K562 (cell line): ENCODE data around the gene TNIP1. TPM values are rescaled to one million over a fixed set of nuclear protein-coding genes. Genes with fewer than 3 reads are reported as not detected.
A peak's percentile ranks its signal among the peaks of the same experiment; 100 is the strongest.

ENCODE experiments used
- ATAC-seq: fragments of 200-7000 bp; cut with Tn5 transposase; 3 replicates; pipeline ENCODE4 v1.9.1; 2020; ENCODE audit warnings: moderate library complexity
- BruUV-seq: library from RNA; stranded (reverse); fragments of 400-500 nt; replicated peaks from 2 replicates; lab custom pipeline; 2021; lab: Mats Ljungman, UMichigan
- CTCF ChIA-PET: fragments of 300-600 bp; formaldehyde crosslinking; extraction: SDS; loops from one replicate; lab custom pipeline; 2021; ENCODE audit warnings: low intra/inter-chr PET ratio; lab: Yijun Ruan, JAX
- POLR2A ChIA-PET: fragments of 300-600, 350-650 bp; sonication (Branson Sonifier 250); formaldehyde crosslinking; extraction: SDS; loops from one replicate; lab custom pipeline; 2021; ENCODE audit warnings: antibody characterized with exemption, inconsistent platforms; lab: Yijun Ruan, JAX
- DNase-seq, 4 experiments: peaks; one replicate each; pipeline versions ENCODE4 v3.0.0 to v3.0.0-alpha.2; 2011 to 2018; ENCODE audit warnings: low spot score in 3 of 4, mixed read lengths in 3 of 4; ENCODE audit errors: extremely low read depth in 1 of 4
- FAIRE-seq: peaks from 2 replicates; lab custom pipeline; 2011; peaks lifted over from hg19 to GRCh38; lab: Jason Lieb, UNC
- H2AFZ ChIP-seq: 2 replicates; pipeline ENCODE4 v1.6.0; 2011; ENCODE audit warnings: low read depth, low read length, control low read depth, inconsistent platforms
- H3K27ac ChIP-seq: fragments of 200-600 bp; 3 replicates; pipeline ENCODE4 v1.8.0; 2011; ENCODE audit warnings: low read depth, mild to moderate bottlenecking, control low read depth, inconsistent platforms, low read length, moderate library complexity, mixed read lengths; ENCODE audit errors: extremely low read depth
- H3K27me3 ChIP-seq, 2 experiments: fragments of 300-600 bp in 1 of 2; 2 replicates in 1 of 2; 3 replicates in 1 of 2; pipeline versions ENCODE4 v1.6.0 to v1.8.0; 2011; ENCODE audit warnings: inconsistent platforms in 2 of 2, low read length in 2 of 2, mild to moderate bottlenecking in 1 of 2, mixed read lengths in 1 of 2, moderate library complexity in 1 of 2; ENCODE audit not compliant: control insufficient read depth in 2 of 2, insufficient read depth in 2 of 2
- H3K36me3 ChIP-seq: fragments of 300-600 bp; 3 replicates; pipeline ENCODE4 v1.8.0; 2011; ENCODE audit warnings: mild to moderate bottlenecking, low read length, inconsistent platforms; ENCODE audit not compliant: control insufficient read depth, insufficient read depth
- H3K4me1 ChIP-seq, 2 experiments: fragments of 200-600 bp in 1 of 2; replicated peaks in 1 of 2; 2 replicates in 1 of 2; 3 replicates in 1 of 2; pipeline versions ENCODE4 v1.5.1 to v1.8.0; 2011; ENCODE audit warnings: inconsistent platforms in 2 of 2, low read length in 2 of 2, mild to moderate bottlenecking in 1 of 2, mixed read lengths in 1 of 2, moderate library complexity in 1 of 2; ENCODE audit not compliant: control insufficient read depth in 2 of 2, insufficient read depth in 2 of 2
- H3K4me2 ChIP-seq: 2 replicates; pipeline ENCODE4 v1.6.1; 2011; ENCODE audit warnings: low read length, control low read depth, inconsistent platforms, mixed read lengths; ENCODE audit not compliant: insufficient read depth
- H3K4me3 ChIP-seq: fragments of 200-600 bp; sonication (generic), shearing (Covaris generic); 2 replicates; pipeline ENCODE4 v1.5.1; 2016; ENCODE audit warnings: control low read depth, inconsistent platforms
- H3K79me2 ChIP-seq: fragments of 200-600 bp; 3 replicates; pipeline ENCODE4 v1.8.0; 2011; ENCODE audit warnings: low read length, inconsistent platforms; ENCODE audit not compliant: control insufficient read depth, insufficient read depth
- H3K9ac ChIP-seq, 2 experiments: 2 replicates each; pipeline versions ENCODE4 v1.6.0 to v1.6.1; 2011; ENCODE audit warnings: low read depth in 2 of 2, low read length in 2 of 2, control low read depth in 1 of 2, inconsistent platforms in 1 of 2, mild to moderate bottlenecking in 1 of 2, mixed read lengths in 1 of 2; ENCODE audit not compliant: insufficient read depth in 1 of 2
- H3K9me1 ChIP-seq: one replicate; pipeline ENCODE4 v1.6.0; 2011; ENCODE audit warnings: inconsistent platforms, mild to moderate bottlenecking, low read length, moderate library complexity; ENCODE audit not compliant: control insufficient read depth, insufficient read depth
- H3K9me3 ChIP-seq: replicated peaks from 2 replicates; pipeline ENCODE4 v1.5.1; 2011; ENCODE audit warnings: low read depth, low read length, inconsistent platforms; ENCODE audit not compliant: control insufficient read depth, insufficient read depth
- H4K20me1 ChIP-seq: replicated peaks from 2 replicates; pipeline ENCODE4 v1.6.1; 2011; ENCODE audit warnings: low read length, inconsistent platforms, mixed read lengths; ENCODE audit not compliant: control insufficient read depth, insufficient read depth
- CHD2 ChIP-seq: IDR thresholded peaks from 2 replicates; pipeline ENCODE4 v1.6.1; 2011; ENCODE audit warnings: low read depth, low read length
- CSDE1 ChIP-seq, 2 experiments: fragments of 450-650 bp; IDR thresholded peaks; 2 replicates each; pipeline ENCODE4 v1.6.1; 2016; ENCODE audit warnings: mild to moderate bottlenecking in 1 of 2
- GABPA ChIP-seq: fragments of 200-800 bp; sonication (Bioruptor generic); conservative IDR thresholded peaks from 2 replicates; pipeline ENCODE4 v1.6.1; 2016; ENCODE audit warnings: low read depth, missing genetic modification characterization, missing compliant biosample characterization
- GTF2F1 ChIP-seq: IDR thresholded peaks from 2 replicates; pipeline ENCODE4 v1.6.1; 2011; ENCODE audit warnings: low read depth, low read length, improper control_type of control experiment
- HDAC1 ChIP-seq, 2 experiments: fragments of 450-650 bp; IDR thresholded peaks; 2 replicates each; pipeline ENCODE4 v1.6.1; 2016 to 2017; ENCODE audit warnings: inconsistent platforms in 1 of 2, mild to moderate bottlenecking in 1 of 2, moderate library complexity in 1 of 2
- ID3 ChIP-seq, 2 experiments: fragments of 250-450 bp in 1 of 2; fragments of 450-650 bp in 1 of 2; sonication (Bioruptor Pico) in 1 of 2; IDR thresholded peaks; 2 replicates each; pipeline versions ENCODE4 v1.6.1 to v1.8.0; 2016 to 2021; ENCODE audit warnings: mild to moderate bottlenecking in 2 of 2, moderate library complexity in 2 of 2, missing compliant biosample characterization in 1 of 2, missing genetic modification characterization in 1 of 2
- KDM4B ChIP-seq, 2 experiments: fragments of 450-650 bp in 1 of 2; sonication (generic) in 1 of 2; IDR thresholded peaks; 2 replicates each; pipeline ENCODE4 v1.6.1; 2016 to 2017; ENCODE audit warnings: borderline replicate concordance in 2 of 2, antibody characterized with exemption in 1 of 2, low read depth in 1 of 2, mild to moderate bottlenecking in 1 of 2
- MAFG ChIP-seq: fragments of 450-650 bp; conservative IDR thresholded peaks from 2 replicates; pipeline ENCODE4 v1.6.1; 2016; ENCODE audit warnings: missing genetic modification characterization, missing compliant biosample characterization
- MAFK ChIP-seq: IDR thresholded peaks from 2 replicates; pipeline ENCODE4 v1.6.1; 2011; ENCODE audit warnings: low read length, improper control_type of control experiment
- POLR2A ChIP-seq: fragments of 450-650 bp; conservative IDR thresholded peaks from 2 replicates; pipeline ENCODE4 v1.6.1; 2016
- RNF219 ChIP-seq: fragments of 250-450 bp; sonication (Bioruptor Pico); IDR thresholded peaks from 2 replicates; pipeline ENCODE4 v1.5.0; 2022; ENCODE audit warnings: mild to moderate bottlenecking
- SAP30 ChIP-seq: fragments of 200-600 bp; sonication (generic); IDR thresholded peaks from 2 replicates; pipeline ENCODE4 v1.6.1; 2012; ENCODE audit warnings: borderline replicate concordance, low read depth, mild to moderate bottlenecking, moderate library complexity, low read length, control low read depth, inconsistent platforms; ENCODE audit not compliant: insufficient read depth, poor library complexity, severe bottlenecking
- ZNF639 ChIP-seq, 2 experiments: fragments of 200-800 bp in 1 of 2; sonication (Bioruptor generic) in 1 of 2; sonication (generic) in 1 of 2; formaldehyde crosslinking in 1 of 2; IDR thresholded peaks in 1 of 2; conservative IDR thresholded peaks in 1 of 2; 2 replicates each; pipeline versions ENCODE4 v1.5.0 to v1.6.1; 2016 to 2020; ENCODE audit warnings: missing compliant biosample characterization in 1 of 2, missing genetic modification characterization in 1 of 2, missing genetic modification reagents in 1 of 2
- ZNF740 ChIP-seq, 3 experiments: fragments of 200-800 bp in 1 of 3; sonication (Bioruptor generic) in 1 of 3; sonication (generic) in 1 of 3; formaldehyde crosslinking in 1 of 3; IDR thresholded peaks; 2 replicates each; pipeline versions ENCODE4 v1.6.1 to v1.8.0; 2016 to 2022; ENCODE audit warnings: mild to moderate bottlenecking in 2 of 3, missing compliant biosample characterization in 2 of 3, missing genetic modification characterization in 2 of 3, missing genetic modification reagents in 1 of 3
- WGBS: fragments of 100-300 bp; shearing (Covaris generic); methylation state at CpG from one replicate; pipeline ENCODE4 v1.1.6; 2016; ENCODE audit warnings: low coverage, mixed read lengths; ENCODE audit not compliant: insufficient coverage; ENCODE audit errors: missing lambda C conversion rate; 5-methylcytosine and 5-hydroxymethylcytosine counted together
- in situ Hi-C: fragments of 300-500 bp; cut with MboI; formaldehyde crosslinking; loops from 4 replicates; pipeline ENCODE4 v1.15.0; 2018; ENCODE audit warnings: inconsistent platforms, mixed read lengths
- intact Hi-C: fragments of 100-400 bp; cut with micrococcal nuclease; formaldehyde crosslinking; loops from 2 replicates; pipeline ENCODE4 v1.14.2; 2022
- polyA plus RNA-seq, 8 experiments: library from polyadenylated mRNA; depleted of rRNA in 4 of 8; stranded (reverse) in 5 of 8; unstranded in 3 of 8; fragments of >200 nt; fragmentation: Nextera tagmentation in 2 of 8; fragmentation: Illumina TruSeq in 1 of 8; extraction: Ambion mirVana in 2 of 8; extraction: Trizol in 1 of 8; gene quantifications; 2 replicates each; pipeline versions ENCODE4 v1.2.1 to v1.2.3, GENCODE V29; 2011 to 2014; ENCODE audit warnings: inconsistent platforms in 1 of 8, missing spikeins in 1 of 8
- total RNA-seq, 7 experiments: library from RNA; depleted of rRNA in 6 of 7; stranded (reverse); fragments of >200 nt in 6 of 7; fragmentation: Illumina TruSeq in 2 of 7; extraction: Trizol in 2 of 7; gene quantifications; 2 replicates each; pipeline versions ENCODE4 v1.2.1 to v1.2.3, GENCODE V29; 2011 to 2021; ENCODE audit warnings: low replicate concordance in 1 of 7

TNIP1 gene
- total and polyA plus RNA-seq, 9 of the 15 experiments (the other 6 are each of a cell fraction or from before 2014, with no cell fraction given) = 0.46 to 41.0 (median 24.6) TPM

- Histone ChIP-seq H3K9me3 (no peaks in the 10 kb centered on the region), H3K9ac (no peak overlapping the region), H3K4me3 (no peak overlapping the region), H3K27ac (no peak overlapping the region), H3K4me2 (no peak overlapping the region), H3K4me1 (peaks cover under 1 to 13% of the 10 kb centered on the region in 2 experiments; a peak in 4 of 5 replicates), H3K27me3 (0 out of 5 replicates have a peak, but pooled peaks cover 0 to 5% of the 10 kb centered on the region in 2 experiments), H3K9me1 (no peaks in the 10 kb centered on the region), H4K20me1 (no peaks in the 10 kb centered on the region), H3K36me3 (no peaks in the 10 kb centered on the region), H2AFZ (peak overlapping the region; percentile 57; the same call in 1 of the 2 replicates), H3K79me2 (no peaks in the 10 kb centered on the region)
- peak; percentile 37 for FAIRE-seq
- in situ Hi-C loops (loop anchor here (5.0 kb wide), 1 partner anchor 114 kb away; no protein-coding TSS in a partner anchor), intact Hi-C loops (loop anchor here (1.0 to 2.0 kb wide), 5 partner anchors 45 to 236 kb away; no protein-coding TSS in a partner anchor)
- WGBS = 61% methylated on average over 9 of the region's 9 CpGs
- DNase-seq = no peak
- ChIA-PET POLR2A (interaction anchor here (0.8 to 1.8 kb wide), 2 partner anchors 8 to 10 kb away, joined by 3 to 4 read pairs; no protein-coding TSS in a partner anchor), CTCF (interaction anchor here (0.5 to 2.8 kb wide), 7 partner anchors 8 to 303 kb away, joined by 3 to 31 read pairs (median 5); no protein-coding TSS in a partner anchor)
- no TSS peak for BruUV-seq
- no peak; the same call in 2 of the 3 replicates for ATAC-seq
- no peak for TF ChIP-seq CHD2
- no peak for TF ChIP-seq ZNF639 (CRISPR knock-in tag; conservative IDR thresholded peaks at IDR 0.05 in 1 of 2, IDR thresholded peaks at IDR 0.05 in 1 of 2)
- TF ChIP-seq MAFK = no peak
- no peak for TF ChIP-seq ID3 (CRISPR knock-in tag; IDR thresholded peaks at IDR 0.05)
- no peak for TF ChIP-seq ID3 (tag; IDR thresholded peaks at IDR 0.05)
- no peak for TF ChIP-seq MAFG (tag)
- no peak for TF ChIP-seq GTF2F1
- TF ChIP-seq GABPA (tag) = no peak
- TF ChIP-seq RNF219 (CRISPR knock-in tag) = no peak
- TF ChIP-seq KDM4B (IDR thresholded peaks at IDR 0.05; ENCODE audit: borderline replicate concordance in 2 of 2, low read depth in 1 of 2) = no peak
- no peak for TF ChIP-seq CSDE1 (IDR thresholded peaks at IDR 0.05)
- no peak for TF ChIP-seq POLR2A
- no peak for TF ChIP-seq ZNF740 (CRISPR knock-in tag; IDR thresholded peaks at IDR 0.05)
- TF ChIP-seq ZNF740 (tag; IDR thresholded peaks at IDR 0.05) = no peak
- no peak for TF ChIP-seq HDAC1 (IDR thresholded peaks at IDR 0.05)
- TF ChIP-seq SAP30 = no peak
These were observed 77.9 kb downstream of the TNIP1 start for GRCh38 chr5:151002681-151003502.
